ENCODE results near the gene SGPL1. TPM values are rescaled to one million over a fixed set of nuclear protein-coding genes. Genes with fewer than 3 reads are reported as not detected.

Gene SGPL1
- total and polyA plus RNA-seq, 10 of the 15 experiments (the other 5 are each of a cell fraction or from before 2014, with no cell fraction given) = 4.9 to 20.7 (median 10.6) TPM

DNA sequence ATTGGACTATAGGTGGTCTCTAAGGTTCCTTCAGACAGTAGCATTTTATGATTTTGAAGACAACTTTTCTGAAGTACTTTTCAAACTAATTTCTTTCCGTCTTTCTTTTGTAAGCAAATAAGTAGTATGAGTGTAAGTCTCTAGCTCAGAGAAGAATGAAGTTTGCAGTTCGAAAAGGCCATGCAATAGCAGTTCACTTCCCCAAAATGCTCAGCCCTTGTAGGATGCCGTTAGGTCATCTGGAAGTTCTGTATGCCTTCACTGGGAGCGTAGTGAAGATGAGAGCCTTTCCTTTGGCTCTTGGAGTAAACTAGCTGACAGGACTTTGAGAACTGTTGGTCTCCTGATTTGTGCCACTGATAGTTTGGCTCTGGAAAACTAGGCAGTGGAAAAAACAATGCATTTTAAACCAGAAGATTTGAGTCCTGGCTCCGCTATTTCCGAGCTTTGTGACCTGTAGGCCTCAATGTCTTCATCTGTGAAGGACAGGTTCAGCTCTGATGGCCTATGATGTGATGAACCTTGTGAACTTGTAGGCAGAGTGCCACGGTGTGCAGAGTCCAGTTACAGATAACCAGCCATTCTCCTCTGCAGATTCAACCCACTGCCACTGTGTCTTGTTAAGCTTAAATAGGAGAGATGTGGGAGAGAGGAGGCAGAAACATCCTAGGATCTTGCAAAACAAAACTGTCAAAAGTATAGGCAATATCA lies 18.8 kb downstream of the SGPL1 start:
- ATAC-seq = no peak
- no peaks in the 10 kb centered on the region for H3K36me3 ChIP-seq (ENCODE audit: control insufficient read depth in 2 of 2, insufficient read depth in 2 of 2, low read length in 1 of 2)
- TF ChIP-seq ZNF207 (IDR thresholded peaks at IDR 0.05; ENCODE audit: borderline replicate concordance) (no peak), EED (IDR thresholded peaks at IDR 0.05; ENCODE audit: low read depth) (no peak), FOXK2 (IDR thresholded peaks at IDR 0.05) (no peak), CEBPB (IDR thresholded peaks at IDR 0.05; ENCODE audit: borderline replicate concordance in 1 of 2, low read depth in 2 of 2, low read length in 2 of 2) (no peak), KDM1A (IDR thresholded peaks at IDR 0.05; ENCODE audit: borderline replicate concordance) (no peak), SMARCA5 (IDR thresholded peaks at IDR 0.05) (no peak)
- TF ChIP-seq, protein P1, sequence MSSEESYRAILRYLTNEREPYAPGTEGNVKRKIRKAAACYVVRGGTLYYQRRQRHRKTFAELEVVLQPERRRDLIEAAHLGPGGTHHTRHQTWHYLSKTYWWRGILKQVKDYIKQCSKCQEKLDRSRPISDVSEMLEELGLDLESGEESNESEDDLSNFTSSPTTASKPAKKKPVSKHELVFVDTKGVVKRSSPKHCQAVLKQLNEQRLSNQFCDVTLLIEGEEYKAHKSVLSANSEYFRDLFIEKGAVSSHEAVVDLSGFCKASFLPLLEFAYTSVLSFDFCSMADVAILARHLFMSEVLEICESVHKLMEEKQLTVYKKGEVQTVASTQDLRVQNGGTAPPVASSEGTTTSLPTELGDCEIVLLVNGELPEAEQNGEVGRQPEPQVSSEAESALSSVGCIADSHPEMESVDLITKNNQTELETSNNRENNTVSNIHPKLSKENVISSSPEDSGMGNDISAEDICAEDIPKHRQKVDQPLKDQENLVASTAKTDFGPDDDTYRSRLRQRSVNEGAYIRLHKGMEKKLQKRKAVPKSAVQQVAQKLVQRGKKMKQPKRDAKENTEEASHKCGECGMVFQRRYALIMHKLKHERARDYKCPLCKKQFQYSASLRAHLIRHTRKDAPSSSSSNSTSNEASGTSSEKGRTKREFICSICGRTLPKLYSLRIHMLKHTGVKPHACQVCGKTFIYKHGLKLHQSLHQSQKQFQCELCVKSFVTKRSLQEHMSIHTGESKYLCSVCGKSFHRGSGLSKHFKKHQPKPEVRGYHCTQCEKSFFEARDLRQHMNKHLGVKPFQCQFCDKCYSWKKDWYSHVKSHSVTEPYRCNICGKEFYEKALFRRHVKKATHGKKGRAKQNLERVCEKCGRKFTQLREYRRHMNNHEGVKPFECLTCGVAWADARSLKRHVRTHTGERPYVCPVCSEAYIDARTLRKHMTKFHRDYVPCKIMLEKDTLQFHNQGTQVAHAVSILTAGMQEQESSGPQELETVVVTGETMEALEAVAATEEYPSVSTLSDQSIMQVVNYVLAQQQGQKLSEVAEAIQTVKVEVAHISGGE (CRISPR knock-in tag; IDR thresholded peaks at IDR 0.05) = no peak
- TF ChIP-seq, protein P2, sequence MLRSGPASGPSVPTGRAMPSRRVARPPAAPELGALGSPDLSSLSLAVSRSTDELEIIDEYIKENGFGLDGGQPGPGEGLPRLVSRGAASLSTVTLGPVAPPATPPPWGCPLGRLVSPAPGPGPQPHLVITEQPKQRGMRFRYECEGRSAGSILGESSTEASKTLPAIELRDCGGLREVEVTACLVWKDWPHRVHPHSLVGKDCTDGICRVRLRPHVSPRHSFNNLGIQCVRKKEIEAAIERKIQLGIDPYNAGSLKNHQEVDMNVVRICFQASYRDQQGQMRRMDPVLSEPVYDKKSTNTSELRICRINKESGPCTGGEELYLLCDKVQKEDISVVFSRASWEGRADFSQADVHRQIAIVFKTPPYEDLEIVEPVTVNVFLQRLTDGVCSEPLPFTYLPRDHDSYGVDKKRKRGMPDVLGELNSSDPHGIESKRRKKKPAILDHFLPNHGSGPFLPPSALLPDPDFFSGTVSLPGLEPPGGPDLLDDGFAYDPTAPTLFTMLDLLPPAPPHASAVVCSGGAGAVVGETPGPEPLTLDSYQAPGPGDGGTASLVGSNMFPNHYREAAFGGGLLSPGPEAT (IDR thresholded peaks at IDR 0.05; ENCODE audit: low read depth) = no peak
- no peaks in the 10 kb centered on the region for H3K4me1 ChIP-seq (ENCODE audit: control insufficient read depth, insufficient read depth, low read length)
- no TSS peak for BruUV-seq (replicated peaks)
- DNase-seq (ENCODE audit: low read depth, low spot score) = no peak
- intact Hi-C loops (cut with micrococcal nuclease; ENCODE audit: unreplicated experiment) (no loop called here), in situ Hi-C loops (cut with MboI) (no loop called here)
- no peaks in the 10 kb centered on the region for H4K20me1 ChIP-seq (ENCODE audit: control insufficient read depth, insufficient read depth)
- 95% methylated on average over 7 of the region's 7 CpGs for WGBS (ENCODE audit: insufficient coverage, insufficient replicate concordance, low lambda C conversion rate, missing lambda C conversion rate)
- ChIA-PET CTCF (interaction anchor here (0.6 kb wide), 2 partner anchors 136 to 424 kb away, joined by 3 to 4 read pairs; no protein-coding TSS in a partner anchor), POLR2A (interaction anchor here (0.7 kb wide), 1 partner anchor 9 kb away, joined by 5 read pairs; no protein-coding TSS in a partner anchor), SMC1A (ENCODE audit: uncharacterized antibody, unreplicated experiment) (interaction anchor here (0.8 to 0.9 kb wide), 2 partner anchors 28 to 34 kb away, joined by 3 read pairs; no protein-coding TSS in a partner anchor), RAD21 (ENCODE audit: unreplicated experiment) (no interaction called here)
- H3K27ac ChIP-seq (ENCODE audit: control insufficient read depth, insufficient read depth) = no peak overlapping the region
- peaks cover 3% of the 10 kb centered on the region; the same call in 1 of the 3 replicates for H3K9me3 ChIP-seq (replicated peaks; ENCODE audit: control insufficient read depth, insufficient read depth, low read length)
- no peak overlapping the region for H3K4me3 ChIP-seq
- H2AFZ ChIP-seq (ENCODE audit: control insufficient read depth, low read depth, low read length) = no peak overlapping the region
- H3K9ac ChIP-seq (ENCODE audit: control insufficient read depth, insufficient read depth, low read length) = no peak overlapping the region
- no peak overlapping the region for H3K4me2 ChIP-seq (ENCODE audit: control insufficient read depth, insufficient read depth)
- H3K79me2 ChIP-seq (ENCODE audit: control insufficient read depth, insufficient read depth, low read length) = no peaks in the 10 kb centered on the region
- no peaks in the 10 kb centered on the region for H3K27me3 ChIP-seq (replicated peaks in 1 of 2; ENCODE audit: control insufficient read depth in 2 of 2, insufficient read depth in 2 of 2, low read length in 1 of 2)
- no peak for FAIRE-seq

Measured in GM12878 (cell line).